ENCODE data around the gene GAB4.

GRCh38 chr22:16955081-16955480 is 52.9 kb downstream of the GAB4 start:
- TF ChIP-seq CTCF (IDR thresholded peaks at IDR 0.05) (no peak), POLR2A (IDR thresholded peaks at IDR 0.05) (no peak)

All from uterus (tissue), 2 donors.